ENCODE results near the gene AMIGO1.

DNA sequence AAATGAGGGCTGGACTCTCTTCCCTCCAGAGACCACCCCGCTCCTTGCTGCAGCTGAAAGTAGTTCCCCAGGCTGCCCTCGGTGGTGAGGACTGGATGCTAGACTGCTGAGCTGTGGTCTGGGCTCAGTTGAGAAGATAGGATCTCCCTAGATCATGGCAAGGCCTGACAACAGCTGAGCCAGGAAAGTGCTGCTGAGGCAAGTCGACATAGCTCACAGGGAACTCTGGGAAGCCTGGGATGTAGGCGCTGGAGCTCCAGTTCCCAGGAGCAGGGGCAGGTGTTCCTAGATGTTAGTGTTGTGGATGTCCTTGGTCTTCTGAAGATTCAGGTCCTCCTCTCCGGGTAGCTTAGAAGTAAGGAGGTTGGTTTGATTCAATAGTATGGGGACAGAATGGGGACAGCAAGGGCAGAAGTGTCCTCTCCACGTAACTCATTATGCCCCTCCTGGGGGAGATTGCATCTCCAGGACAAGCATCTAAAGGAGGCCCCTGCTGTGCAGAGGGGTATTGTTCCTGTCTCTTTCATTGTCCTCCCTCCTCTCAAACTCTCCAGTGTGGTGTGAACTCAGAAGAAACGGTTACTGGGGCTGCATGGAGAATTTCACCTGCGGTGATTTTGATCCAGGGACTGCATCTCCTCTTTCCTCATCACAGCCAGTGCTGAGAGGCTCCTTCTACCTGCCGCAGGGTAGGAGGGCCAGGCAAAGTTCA lies 11.9 kb downstream of the AMIGO1 start:
- TF ChIP-seq, protein P1, sequence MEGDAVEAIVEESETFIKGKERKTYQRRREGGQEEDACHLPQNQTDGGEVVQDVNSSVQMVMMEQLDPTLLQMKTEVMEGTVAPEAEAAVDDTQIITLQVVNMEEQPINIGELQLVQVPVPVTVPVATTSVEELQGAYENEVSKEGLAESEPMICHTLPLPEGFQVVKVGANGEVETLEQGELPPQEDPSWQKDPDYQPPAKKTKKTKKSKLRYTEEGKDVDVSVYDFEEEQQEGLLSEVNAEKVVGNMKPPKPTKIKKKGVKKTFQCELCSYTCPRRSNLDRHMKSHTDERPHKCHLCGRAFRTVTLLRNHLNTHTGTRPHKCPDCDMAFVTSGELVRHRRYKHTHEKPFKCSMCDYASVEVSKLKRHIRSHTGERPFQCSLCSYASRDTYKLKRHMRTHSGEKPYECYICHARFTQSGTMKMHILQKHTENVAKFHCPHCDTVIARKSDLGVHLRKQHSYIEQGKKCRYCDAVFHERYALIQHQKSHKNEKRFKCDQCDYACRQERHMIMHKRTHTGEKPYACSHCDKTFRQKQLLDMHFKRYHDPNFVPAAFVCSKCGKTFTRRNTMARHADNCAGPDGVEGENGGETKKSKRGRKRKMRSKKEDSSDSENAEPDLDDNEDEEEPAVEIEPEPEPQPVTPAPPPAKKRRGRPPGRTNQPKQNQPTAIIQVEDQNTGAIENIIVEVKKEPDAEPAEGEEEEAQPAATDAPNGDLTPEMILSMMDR (conservative IDR thresholded peaks at IDR 0.05): no peak
- no peak for TF ChIP-seq ZFX (IDR thresholded peaks at IDR 0.05)
